ENCODE data around the gene CITED2. TPM values are rescaled to one million over a fixed set of nuclear protein-coding genes. Genes with fewer than 3 reads are reported as not detected.
A peak's percentile ranks its signal among the peaks of the same experiment; 100 is the strongest.
"Not testable (repeated sequence)": the region's sequence is repeated elsewhere in the genome, so short reads cannot be mapped to it uniquely, and the experiment has no call there.

The CITED2 gene
- total RNA-seq, 1 experiment from 2014 or later: 28.1 TPM

DNA sequence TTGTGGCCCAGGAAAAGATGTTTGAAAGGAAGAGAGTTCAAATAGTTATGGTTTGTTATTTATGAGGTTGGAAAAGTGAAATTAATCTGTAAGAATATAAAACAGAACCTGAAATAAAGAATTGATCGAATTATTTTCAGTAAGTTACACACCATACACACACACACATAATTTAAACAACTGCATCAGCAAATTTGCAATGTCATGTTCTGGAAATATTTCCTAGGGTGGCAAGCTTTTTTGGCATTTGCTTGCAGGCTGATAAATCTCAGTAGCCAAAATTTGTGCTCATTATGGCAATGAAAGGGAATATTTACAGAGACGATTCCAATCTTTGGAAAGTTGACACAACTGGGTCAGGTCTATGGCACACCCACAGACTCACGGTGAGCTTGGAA is 9.5 kb downstream of the CITED2 start:
- no peak for DNase-seq (ENCODE audit: low spot score)

DNA sequence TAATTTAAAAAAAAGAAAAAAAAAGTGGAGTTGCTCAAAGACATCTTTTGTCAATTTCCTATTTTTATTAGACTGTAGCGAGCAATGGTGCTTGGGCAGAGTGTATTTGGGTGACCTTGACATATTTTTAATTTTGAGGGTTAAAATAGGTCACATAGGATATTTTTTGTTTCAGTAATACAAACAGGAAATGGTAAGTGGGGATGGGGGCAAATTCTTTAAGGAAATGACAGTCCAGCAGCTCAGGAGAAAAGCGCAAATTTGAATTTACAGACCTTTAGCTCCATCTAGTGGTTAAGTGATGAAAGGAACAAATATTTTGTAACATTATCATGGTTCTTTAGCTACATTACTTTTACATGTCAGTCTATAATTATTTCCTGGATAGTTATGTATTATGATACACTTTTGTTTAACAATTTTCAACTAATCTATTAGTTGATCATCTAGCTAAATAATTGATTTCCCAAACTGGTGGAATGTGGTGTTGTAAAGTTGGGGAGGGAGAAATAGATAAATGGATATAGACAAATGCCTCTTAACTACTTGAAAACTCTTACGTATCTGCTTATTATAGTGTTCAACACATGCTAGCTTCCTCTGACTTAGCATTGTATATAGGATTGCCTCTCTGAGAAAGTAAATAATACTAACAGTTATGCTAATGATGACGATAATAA is 10.0 kb downstream of the CITED2 start:
- DNase-seq (ENCODE audit: low spot score): peak; percentile 49

GRCh38 chr6:139363797-139364196 is 10.7 kb downstream of the CITED2 start:
- not testable (repeated sequence) for DNase-seq (ENCODE audit: low spot score)

GRCh38 chr6:139363123-139363522 is 11.3 kb downstream of the CITED2 start:
- not testable (repeated sequence) for DNase-seq (ENCODE audit: low spot score)

- no peak for DNase-seq (ENCODE audit: low spot score)
Measured at GRCh38 chr6:139361211-139361610, 13.2 kb downstream of the CITED2 start.

DNA sequence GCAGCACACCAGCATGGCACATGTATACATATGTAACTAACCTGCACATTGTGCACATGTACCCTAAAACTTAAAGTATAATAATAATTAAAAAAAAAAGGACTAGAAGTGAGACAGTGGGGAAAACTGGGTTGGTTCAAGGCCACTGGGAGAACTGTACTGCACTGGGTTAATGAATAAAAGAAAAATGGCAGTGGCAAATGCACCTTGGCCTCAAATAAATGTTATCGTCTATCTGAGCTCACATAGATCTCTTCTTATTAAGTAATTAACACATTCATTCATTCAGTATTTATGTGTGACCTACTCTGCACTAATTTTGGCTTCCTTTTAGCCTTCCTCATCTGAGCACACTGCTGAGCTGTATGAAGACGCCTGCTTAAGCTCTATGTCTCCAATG is 17.5 kb downstream of the CITED2 start:
- DNase-seq (ENCODE audit: low spot score): no peak

DNA sequence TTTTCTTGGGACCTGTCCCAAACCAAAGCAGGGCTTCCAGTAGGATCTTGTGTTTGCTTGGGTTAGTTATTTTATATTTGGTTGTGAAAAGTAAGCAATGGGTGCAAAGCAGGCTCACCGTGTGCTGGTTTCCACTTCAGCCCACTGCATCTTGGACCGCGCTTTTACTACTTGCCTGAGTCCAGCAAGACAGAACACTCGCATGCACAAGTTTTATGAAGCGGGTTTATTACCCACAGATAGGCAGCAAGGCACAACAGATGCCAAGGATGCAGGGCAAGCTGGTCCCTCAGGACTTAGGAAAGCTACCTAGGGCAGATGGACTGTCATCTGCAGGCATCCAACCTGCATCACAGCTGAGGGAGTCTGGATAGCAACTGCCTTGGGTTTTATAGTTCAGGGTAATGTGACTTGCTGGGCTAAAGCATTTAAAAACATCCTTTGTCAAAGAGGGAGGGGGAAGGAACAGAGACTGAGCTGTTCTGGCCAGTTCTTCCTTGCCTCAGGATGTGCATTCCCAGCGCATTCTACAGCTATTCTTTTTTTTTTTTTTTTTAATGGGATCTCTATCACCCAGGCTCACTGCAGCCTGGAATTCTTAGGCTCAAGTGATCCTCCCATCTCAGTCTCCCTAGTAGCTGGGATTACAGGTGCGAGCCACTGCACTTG is 18.5 kb downstream of the CITED2 start:
- DNase-seq (ENCODE audit: low spot score): no peak

- DNase-seq (ENCODE audit: low spot score): no peak
Measured at GRCh38 chr6:139355172-139355571, 19.3 kb downstream of the CITED2 start.

- no peak for DNase-seq (ENCODE audit: low spot score)
Measured at GRCh38 chr6:139354189-139354588, 20.3 kb downstream of the CITED2 start.

- no peak for DNase-seq (ENCODE audit: low spot score)
Measured at GRCh38 chr6:139349464-139350020, 24.9 kb downstream of the CITED2 start.

GRCh38 chr6:139346392-139346791 is 28.1 kb downstream of the CITED2 start:
- DNase-seq (ENCODE audit: low spot score): no peak

DNA sequence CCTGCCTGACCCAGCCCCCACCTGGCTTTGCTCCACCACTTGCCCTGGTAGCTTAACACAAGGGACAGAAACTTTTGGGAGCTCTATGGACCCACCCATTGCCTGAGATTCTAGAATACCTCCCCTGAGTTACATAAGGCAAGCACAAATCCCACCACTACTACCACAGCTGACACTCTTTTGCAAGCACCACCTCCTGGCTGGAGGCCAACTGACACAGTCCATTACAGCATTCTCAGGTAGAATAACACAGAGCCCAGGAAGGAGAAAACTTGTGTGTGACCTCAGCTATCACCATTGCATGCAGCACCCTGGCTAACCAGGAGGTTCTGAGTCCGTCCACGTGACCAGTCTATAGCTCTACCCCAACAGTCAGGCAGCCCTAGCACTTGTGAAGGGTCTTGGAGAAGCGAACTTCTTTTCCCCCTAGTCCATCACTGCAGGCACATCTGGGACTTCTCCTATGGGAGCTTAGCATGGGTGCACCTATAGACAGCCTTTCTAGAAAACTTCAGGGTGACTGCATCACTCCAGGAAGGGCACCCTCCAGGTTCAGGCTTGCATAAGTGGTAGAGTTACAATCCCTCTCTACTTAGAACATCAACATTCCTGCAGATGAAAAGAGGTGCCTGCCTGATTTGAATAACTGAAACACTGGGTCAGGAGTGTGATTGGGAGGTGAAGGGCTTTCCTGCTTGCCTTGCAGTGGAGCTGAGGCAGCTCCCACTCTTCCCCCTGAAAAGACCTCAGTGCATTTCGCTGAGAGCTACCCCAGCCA is 30.1 kb downstream of the CITED2 start:
- DNase-seq (ENCODE audit: low spot score): no peak

- no peak for DNase-seq (ENCODE audit: low spot score)
Measured at GRCh38 chr6:139343052-139343750, 31.2 kb downstream of the CITED2 start.

DNA sequence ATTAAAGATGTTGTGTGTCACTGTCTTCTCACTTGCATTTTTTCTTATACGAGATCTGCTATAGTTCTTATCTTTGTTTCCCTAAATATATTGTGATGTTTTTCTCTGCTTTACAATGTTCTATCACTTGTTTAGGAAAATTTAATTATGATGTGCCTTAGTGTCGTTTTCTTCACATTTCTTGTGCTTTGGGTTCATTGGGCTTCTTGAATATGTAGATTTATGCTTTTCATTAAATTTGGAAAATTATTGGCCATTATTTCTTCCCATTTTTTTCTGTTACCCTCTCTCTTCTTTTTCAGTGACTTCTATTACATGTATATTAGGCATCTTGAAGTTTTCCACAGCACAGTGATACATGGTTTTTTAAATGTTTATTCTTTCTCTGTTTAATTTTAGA is 33.4 kb downstream of the CITED2 start:
- no peak for DNase-seq (ENCODE audit: low spot score)

DNA sequence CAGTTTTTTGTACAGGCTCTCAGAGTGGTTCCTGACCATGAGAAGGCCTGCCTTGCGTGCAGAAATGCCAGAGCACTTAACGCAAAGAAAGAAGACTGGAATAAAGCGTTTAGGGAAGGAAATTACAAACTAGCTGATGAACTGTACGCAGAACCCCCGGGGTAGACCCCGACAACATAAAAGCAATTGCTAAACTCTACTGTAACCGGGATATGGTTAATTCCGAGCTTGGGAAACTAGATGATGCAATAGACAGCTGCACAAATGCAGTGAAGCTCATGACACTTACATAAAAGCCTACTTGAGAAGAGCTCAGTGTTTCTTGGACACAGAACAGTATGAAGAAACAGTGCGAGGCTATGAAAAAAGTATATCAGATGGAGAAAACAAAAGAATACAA is 35.7 kb downstream of the CITED2 start:
- DNase-seq (ENCODE audit: low spot score): no peak

DNA sequence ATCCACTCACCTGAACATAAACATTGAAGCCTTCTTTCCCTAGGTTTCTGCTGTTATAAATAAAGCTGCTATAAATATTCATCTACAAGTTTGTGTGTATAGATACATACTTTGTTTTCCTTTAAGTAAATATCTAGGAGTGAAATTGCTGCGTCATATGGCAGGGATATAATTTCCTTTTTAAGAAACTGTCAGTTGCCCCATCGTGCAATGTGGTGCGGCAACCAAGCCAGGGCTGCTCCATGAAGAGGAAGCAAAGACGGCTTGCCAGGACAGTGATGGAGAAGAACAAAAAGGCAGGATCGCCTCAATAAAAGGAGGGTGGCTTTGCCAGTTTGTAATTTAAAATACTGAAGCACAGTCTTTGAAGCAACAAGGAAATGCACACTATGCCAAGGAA is 36.6 kb downstream of the CITED2 start:
- DNase-seq (ENCODE audit: low spot score): no peak

GRCh38 chr6:139337001-139337400 is 37.4 kb downstream of the CITED2 start:
- DNase-seq (ENCODE audit: low spot score): no peak

GRCh38 chr6:139336488-139336887 is 38.0 kb downstream of the CITED2 start:
- DNase-seq (ENCODE audit: low spot score): no peak

GRCh38 chr6:139335447-139336210 is 38.8 kb downstream of the CITED2 start:
- DNase-seq (ENCODE audit: low spot score): no peak

DNA sequence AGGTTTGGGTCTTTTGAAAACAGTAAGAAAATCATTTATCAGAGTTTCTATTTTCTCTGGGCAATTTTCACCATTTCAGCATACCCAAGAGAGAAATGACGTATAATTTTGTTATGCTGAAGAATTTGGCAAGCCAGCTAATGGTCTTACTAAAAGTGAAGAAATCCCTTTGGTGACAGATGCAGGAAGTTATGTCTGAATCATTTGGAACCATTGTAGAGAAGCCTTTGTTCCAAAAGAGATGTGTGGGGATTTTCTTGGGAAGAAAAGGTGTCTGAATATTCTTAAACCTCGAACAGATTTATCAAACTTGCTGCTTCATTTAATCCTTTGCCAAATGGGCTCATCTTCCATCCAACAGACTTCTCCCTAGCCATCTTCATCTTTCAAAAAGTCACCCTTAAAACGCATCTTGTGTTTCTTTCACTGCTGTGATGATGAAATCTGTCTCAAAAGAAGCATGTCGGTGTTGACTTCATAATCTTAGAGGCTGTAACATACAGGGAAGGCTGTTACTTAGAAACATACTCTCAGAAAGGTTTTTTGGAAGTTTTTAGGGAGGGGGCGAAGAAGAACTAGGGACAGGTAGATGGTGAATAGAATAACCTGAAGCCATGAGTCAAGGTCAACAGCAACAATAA is 39.5 kb downstream of the CITED2 start:
- no peak for DNase-seq (ENCODE audit: low spot score)

Data from H4 (cell line).